Right atrium auricular region (tissue), 2 donors: Measurements from ENCODE around the gene CXADR. TPM values are rescaled to one million over a fixed set of nuclear protein-coding genes. Genes with fewer than 3 reads are reported as not detected.

ENCODE experiments used
- DNase-seq: peaks from one replicate; pipeline ENCODE4 v3.0.0-alpha.2; 2019; ENCODE audit warnings: low spot score
- H3K27ac ChIP-seq, 2 donors: fragments of 200-600 bp; sonication (generic); 1 replicate in 1 of 2; 2 replicates in 1 of 2; pipeline ENCODE4 v1.5.1; 2016 to 2019
- H3K27me3 ChIP-seq, 2 donors: fragments of 200-600 bp; sonication (generic); one replicate each; pipeline versions ENCODE4 v1.5.1 to v1.6.0; 2017 to 2019
- H3K36me3 ChIP-seq: fragments of 200-600 bp; sonication (generic); one replicate; pipeline ENCODE4 v1.5.1; 2016
- H3K4me1 ChIP-seq, 2 donors: fragments of 200-600 bp; sonication (generic); one replicate each; pipeline versions ENCODE4 v1.5.1 to v1.6.0; 2017 to 2019
- H3K4me3 ChIP-seq, 2 donors: fragments of 200-600 bp; sonication (generic); 1 replicate in 1 of 2; 2 replicates in 1 of 2; pipeline ENCODE4 v1.5.1; 2017 to 2019; ENCODE audit warnings: mild to moderate bottlenecking in 1 of 2, moderate library complexity in 1 of 2
- H3K9me3 ChIP-seq, 2 donors: fragments of 200-600 bp; sonication (generic); one replicate each; pipeline ENCODE4 v1.5.1; 2019
- total RNA-seq, 2 donors: library from RNA; depleted of rRNA; stranded (reverse); fragments of >200 nt; gene quantifications; one replicate each; pipeline ENCODE4 v1.1.0, GENCODE V29; 2016
- TF ChIP-seq, protein P1 (sequence below), 2 donors: fragments of 200-600 bp; sonication (generic); IDR thresholded peaks; one replicate each; pipeline ENCODE4 v1.5.1; 2019; ENCODE audit warnings: antibody characterized with exemption in 2 of 2

Gene CXADR
- total RNA-seq, 2 donors from 2014 or later = 25.8 to 28.8 TPM

DNA sequence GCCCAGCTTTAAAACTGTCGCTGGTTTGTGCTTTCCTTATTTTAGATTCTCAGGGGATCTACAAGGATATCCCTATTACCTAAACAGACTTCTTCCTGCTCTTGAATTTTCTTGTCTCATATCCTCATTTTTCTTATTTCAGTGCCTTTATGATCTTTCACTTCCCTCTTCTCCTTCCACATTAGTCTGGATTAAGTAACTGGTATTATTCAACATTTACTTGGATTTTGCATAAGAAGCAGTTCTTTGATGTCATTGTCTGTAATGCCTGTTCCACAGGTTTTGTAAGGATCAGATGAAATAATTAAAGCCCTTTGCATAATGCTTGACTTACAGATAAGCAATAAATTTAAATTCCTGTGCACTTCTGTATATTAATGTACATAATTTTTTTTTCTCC is 26.5 kb downstream of the CXADR start:
- no peaks in the 10 kb centered on the region for H3K4me1 ChIP-seq
- H3K4me3 ChIP-seq = no peak overlapping the region
- no peaks in the 10 kb centered on the region for H3K36me3 ChIP-seq
- no peak overlapping the region for H3K27ac ChIP-seq
- DNase-seq = no peak
- no peaks in the 10 kb centered on the region for H3K9me3 ChIP-seq
- no peaks in the 10 kb centered on the region for H3K27me3 ChIP-seq
- TF ChIP-seq, protein P1, sequence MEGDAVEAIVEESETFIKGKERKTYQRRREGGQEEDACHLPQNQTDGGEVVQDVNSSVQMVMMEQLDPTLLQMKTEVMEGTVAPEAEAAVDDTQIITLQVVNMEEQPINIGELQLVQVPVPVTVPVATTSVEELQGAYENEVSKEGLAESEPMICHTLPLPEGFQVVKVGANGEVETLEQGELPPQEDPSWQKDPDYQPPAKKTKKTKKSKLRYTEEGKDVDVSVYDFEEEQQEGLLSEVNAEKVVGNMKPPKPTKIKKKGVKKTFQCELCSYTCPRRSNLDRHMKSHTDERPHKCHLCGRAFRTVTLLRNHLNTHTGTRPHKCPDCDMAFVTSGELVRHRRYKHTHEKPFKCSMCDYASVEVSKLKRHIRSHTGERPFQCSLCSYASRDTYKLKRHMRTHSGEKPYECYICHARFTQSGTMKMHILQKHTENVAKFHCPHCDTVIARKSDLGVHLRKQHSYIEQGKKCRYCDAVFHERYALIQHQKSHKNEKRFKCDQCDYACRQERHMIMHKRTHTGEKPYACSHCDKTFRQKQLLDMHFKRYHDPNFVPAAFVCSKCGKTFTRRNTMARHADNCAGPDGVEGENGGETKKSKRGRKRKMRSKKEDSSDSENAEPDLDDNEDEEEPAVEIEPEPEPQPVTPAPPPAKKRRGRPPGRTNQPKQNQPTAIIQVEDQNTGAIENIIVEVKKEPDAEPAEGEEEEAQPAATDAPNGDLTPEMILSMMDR (IDR thresholded peaks at IDR 0.05) = no peak

DNA sequence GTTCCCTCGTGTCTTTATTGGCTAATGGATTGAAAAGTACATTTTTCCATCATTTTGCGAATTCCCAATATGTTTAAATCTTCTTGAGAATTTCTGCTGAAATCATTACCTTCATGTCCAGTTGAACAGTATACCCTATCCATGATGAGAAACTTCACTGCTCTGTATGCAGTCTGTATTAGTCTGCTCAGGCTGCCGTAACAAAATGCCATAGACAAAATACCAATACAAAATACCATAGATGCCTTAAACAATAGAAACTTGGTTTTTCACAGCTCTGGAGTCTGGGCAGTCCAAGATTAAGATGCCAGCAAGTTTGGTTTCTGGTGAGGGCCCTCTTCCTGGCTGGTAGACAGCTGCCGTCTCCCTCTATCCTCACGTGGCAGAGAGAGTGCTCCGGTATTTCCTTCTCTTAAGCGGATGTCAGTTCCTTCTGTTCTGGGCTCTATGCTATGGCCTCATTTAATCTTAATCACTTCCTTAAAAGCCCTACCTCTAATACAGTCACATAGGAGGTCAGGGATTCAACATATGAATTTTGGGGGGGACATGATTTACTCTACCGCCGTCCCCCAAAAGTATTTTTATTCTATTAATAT is 27.0 kb downstream of the CXADR start:
- DNase-seq = no peak
- Histone ChIP-seq H3K4me3 (no peak overlapping the region), H3K27ac (peak overlapping the region in 1 of 2 donors; percentile 11), H3K4me1 (no peaks in the 10 kb centered on the region), H3K9me3 (no peaks in the 10 kb centered on the region), H3K27me3 (no peaks in the 10 kb centered on the region), H3K36me3 (no peaks in the 10 kb centered on the region)
- TF ChIP-seq, protein P1 (IDR thresholded peaks at IDR 0.05) = no peak

DNA sequence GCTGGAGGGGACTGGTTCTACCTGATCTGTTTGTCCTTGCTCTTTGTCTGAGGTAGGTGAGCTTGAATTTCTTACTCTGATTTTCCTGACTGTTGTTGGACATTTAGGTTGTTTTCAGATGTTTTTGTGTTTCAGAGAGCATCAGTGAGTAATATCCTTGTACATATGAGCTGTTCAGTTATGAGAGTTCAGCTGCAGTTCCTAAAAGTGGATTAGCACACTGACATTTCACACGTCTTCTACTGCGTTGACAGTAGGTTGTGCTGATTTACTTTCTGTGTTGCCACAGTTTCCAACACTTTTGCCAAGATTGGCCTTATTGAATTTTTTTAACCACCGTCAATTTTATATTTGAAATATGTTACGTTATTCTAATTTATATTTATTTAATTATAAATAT is 27.7 kb downstream of the CXADR start:
- H3K9me3 ChIP-seq = no peaks in the 10 kb centered on the region
- H3K4me1 ChIP-seq = no peaks in the 10 kb centered on the region
- no peaks in the 10 kb centered on the region for H3K27me3 ChIP-seq
- TF ChIP-seq, protein P1 (IDR thresholded peaks at IDR 0.05) = no peak
- H3K36me3 ChIP-seq = no peaks in the 10 kb centered on the region
- no peak overlapping the region for H3K4me3 ChIP-seq
- no peak for DNase-seq
- H3K27ac ChIP-seq = peak overlapping the region in 1 of 2 donors; percentile 11

DNA sequence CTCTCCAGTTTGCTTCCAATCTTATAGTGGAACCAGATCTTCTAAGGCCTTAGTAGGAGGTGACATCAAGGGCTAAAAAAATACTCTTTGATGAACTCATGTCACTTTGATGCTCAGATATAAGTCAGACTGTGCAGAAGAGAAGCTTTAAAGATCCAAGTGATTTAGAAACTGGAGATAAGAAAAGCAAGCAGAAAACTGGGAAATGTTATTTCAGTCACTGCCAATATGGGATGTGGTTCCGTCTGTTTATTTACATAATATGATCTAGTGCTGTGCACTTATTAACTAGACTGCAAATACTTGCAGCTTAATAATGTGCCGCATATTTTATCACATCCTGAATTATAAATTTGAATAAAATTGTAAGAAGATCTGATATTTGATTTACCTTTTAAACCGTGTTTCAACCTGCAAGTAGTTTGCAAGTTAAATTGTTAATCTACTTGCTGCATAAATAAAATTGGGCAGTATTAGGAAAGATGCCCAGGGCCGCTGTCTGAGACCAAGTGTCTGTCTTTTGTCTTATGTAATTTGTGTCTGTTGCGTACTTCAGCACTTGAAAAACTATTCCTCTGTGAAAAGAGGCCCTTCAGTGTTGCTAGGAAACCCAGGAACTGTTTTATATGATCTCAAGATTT is 29.6 kb downstream of the CXADR start:
- DNase-seq = no peak
- no peaks in the 10 kb centered on the region for H3K9me3 ChIP-seq
- H3K36me3 ChIP-seq = no peaks in the 10 kb centered on the region
- no peaks in the 10 kb centered on the region for H3K4me1 ChIP-seq
- no peak overlapping the region for H3K4me3 ChIP-seq
- no peak overlapping the region for H3K27ac ChIP-seq
- H3K27me3 ChIP-seq = no peaks in the 10 kb centered on the region
- TF ChIP-seq, protein P1 (IDR thresholded peaks at IDR 0.05) = no peak

DNA sequence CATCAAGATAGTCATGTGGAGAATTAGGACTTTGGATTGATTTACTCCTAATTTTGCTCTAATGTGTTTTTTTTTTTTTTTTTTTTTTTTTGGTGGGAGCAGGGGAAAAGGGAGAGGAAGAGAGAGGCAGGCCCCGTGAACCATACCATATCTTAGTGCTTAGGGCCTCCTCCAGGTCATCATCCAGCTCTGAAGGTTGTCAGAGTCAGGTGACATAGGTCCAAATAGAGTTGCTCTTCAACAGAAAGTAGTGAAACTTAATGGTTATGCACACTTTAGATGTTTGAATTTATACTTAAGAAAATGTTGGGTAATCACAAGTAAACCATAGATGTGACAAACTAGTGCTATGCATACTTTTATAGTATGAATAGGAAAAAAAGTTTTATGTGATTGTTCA is 32.2 kb downstream of the CXADR start:
- Histone ChIP-seq H3K9me3 (no peaks in the 10 kb centered on the region), H3K4me3 (no peak overlapping the region), H3K27me3 (no peaks in the 10 kb centered on the region), H3K4me1 (no peaks in the 10 kb centered on the region), H3K36me3 (no peaks in the 10 kb centered on the region), H3K27ac (no peak overlapping the region)
- TF ChIP-seq, protein P1 (IDR thresholded peaks at IDR 0.05) = no peak
- DNase-seq = no peak

DNA sequence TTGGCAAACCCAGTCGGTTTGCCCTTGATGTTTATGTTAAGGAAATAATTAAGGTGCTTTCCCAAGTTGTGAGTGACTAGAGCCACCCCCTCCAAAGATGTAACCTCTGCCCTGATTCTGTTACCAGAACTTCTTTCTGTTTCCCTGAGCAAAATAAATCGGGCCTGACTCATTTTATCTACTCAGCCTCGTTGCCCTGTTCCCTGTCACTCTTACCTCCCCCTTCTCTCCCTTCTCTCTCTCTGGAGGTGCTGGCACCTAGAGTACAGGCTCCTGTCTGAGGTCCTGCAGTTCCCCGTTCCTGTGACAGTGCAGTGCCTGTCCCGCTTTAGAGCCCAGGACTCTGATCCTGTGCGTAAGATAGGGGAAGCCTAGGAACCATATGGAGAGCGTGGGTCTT is 35.4 kb downstream of the CXADR start:
- Histone ChIP-seq H3K4me1 (no peaks in the 10 kb centered on the region), H3K9me3 (no peaks in the 10 kb centered on the region), H3K4me3 (no peak overlapping the region), H3K27me3 (no peaks in the 10 kb centered on the region), H3K36me3 (no peaks in the 10 kb centered on the region), H3K27ac (no peak overlapping the region)
- DNase-seq = no peak
- TF ChIP-seq, protein P1 (IDR thresholded peaks at IDR 0.05) = no peak
